IMR-90 (cell line): Measurements from ENCODE around the gene POLA2.

Source experiments
- CTCF ChIP-seq: conservative IDR thresholded peaks from 2 replicates; pipeline ENCODE4 v1.5.1; 2012; ENCODE audit warnings: mild to moderate bottlenecking, low read depth, low read length, improper control_type of control experiment
- MAZ ChIP-seq: IDR thresholded peaks from 2 replicates; pipeline ENCODE4 v1.6.1; 2012; ENCODE audit warnings: low read depth, mild to moderate bottlenecking, low read length, improper control_type of control experiment, moderate library complexity, borderline replicate concordance
- RFX5 ChIP-seq: IDR thresholded peaks from 2 replicates; pipeline ENCODE4 v1.8.0; 2012; ENCODE audit warnings: low read depth, mild to moderate bottlenecking, low read length, moderate library complexity

DNA sequence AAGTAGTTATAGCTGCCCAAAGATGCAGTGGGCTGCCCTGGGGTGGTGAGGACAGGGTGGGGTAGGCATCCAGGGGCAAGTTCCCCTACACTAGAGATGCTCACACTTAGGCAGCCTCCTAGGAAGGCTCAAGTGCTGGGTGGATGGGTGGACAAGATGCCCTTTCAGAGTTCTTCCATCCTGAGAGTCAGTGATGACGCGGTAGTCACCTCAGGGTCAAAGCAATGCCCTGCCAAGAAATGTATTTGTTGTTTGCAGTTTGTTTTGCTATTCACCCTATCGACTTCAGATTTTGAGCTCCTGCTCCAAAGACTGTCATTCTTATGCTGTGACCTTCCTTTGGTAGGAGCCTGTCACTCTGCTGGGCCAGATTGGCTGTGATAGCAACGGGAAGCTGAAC, 18.9 kb downstream of the POLA2 start:
- TF ChIP-seq MAZ, result no peak
- no peak for TF ChIP-seq CTCF
- TF ChIP-seq RFX5, result no peak
